GM12878 (cell line): ENCODE data around the gene MAN1B1. TPM values are rescaled to one million over a fixed set of nuclear protein-coding genes. Genes with fewer than 3 reads are reported as not detected.

Experiments used
- ATF2 ChIP-seq: IDR thresholded peaks from 2 replicates; pipeline ENCODE4 v1.6.1; 2012; ENCODE audit warnings: low read length, inconsistent platforms
- ATF7 ChIP-seq: fragments of 450-650 bp; IDR thresholded peaks from 2 replicates; pipeline ENCODE4 v1.6.1; 2016; ENCODE audit warnings: low read depth, mild to moderate bottlenecking
- BACH1 ChIP-seq: fragments of 450-650 bp; IDR thresholded peaks from 2 replicates; pipeline ENCODE4 v1.6.1; 2017; ENCODE audit warnings: mild to moderate bottlenecking, borderline replicate concordance
- CBX3 ChIP-seq: fragments of 200-600 bp; sonication (generic); IDR thresholded peaks from 2 replicates; pipeline ENCODE4 v1.6.1; 2016; ENCODE audit warnings: low read depth, borderline replicate concordance
- CEBPB ChIP-seq, 2 experiments: fragments of 150-350 bp in 1 of 2; IDR thresholded peaks; 2 replicates each; pipeline ENCODE4 v1.6.1; 2012 to 2014; ENCODE audit warnings: low read depth in 2 of 2, low read length in 2 of 2, borderline replicate concordance in 1 of 2, inconsistent platforms in 1 of 2
- CHD2 ChIP-seq: IDR thresholded peaks from 2 replicates; pipeline ENCODE4 v1.6.1; 2011; ENCODE audit warnings: low read depth, low read length, improper control_type of control experiment, borderline replicate concordance
- FOXK2 ChIP-seq: fragments of 450-650 bp; IDR thresholded peaks from 2 replicates; pipeline ENCODE4 v1.6.1; 2017; ENCODE audit warnings: mild to moderate bottlenecking, moderate library complexity
- HDGF ChIP-seq: fragments of 450-650 bp; IDR thresholded peaks from 2 replicates; pipeline ENCODE4 v1.6.1; 2016; ENCODE audit warnings: antibody characterized with exemption
- JUNB ChIP-seq: IDR thresholded peaks from 2 replicates; pipeline ENCODE4 v1.6.1; 2016; ENCODE audit warnings: antibody characterized with exemption, mild to moderate bottlenecking
- NBN ChIP-seq: fragments of 450-650 bp; IDR thresholded peaks from 2 replicates; pipeline ENCODE4 v1.6.1; 2016
- RB1 ChIP-seq: fragments of 450-650 bp; formaldehyde crosslinking; IDR thresholded peaks from 2 replicates; pipeline ENCODE4 v1.6.1; 2017; ENCODE audit warnings: mild to moderate bottlenecking, borderline replicate concordance
- RCOR1 ChIP-seq: conservative IDR thresholded peaks from 2 replicates; pipeline ENCODE4 v1.6.1; 2012; ENCODE audit warnings: low read depth, low read length, improper control_type of control experiment
- SP1 ChIP-seq: IDR thresholded peaks from one replicate; pipeline ENCODE4 v1.6.1; 2011; ENCODE audit warnings: low read depth, low read length
- WRNIP1 ChIP-seq: IDR thresholded peaks from 2 replicates; pipeline ENCODE4 v1.6.1; 2011; ENCODE audit warnings: low read depth, low read length, improper control_type of control experiment, borderline replicate concordance
- polyA plus RNA-seq, 11 experiments: library from polyadenylated mRNA; depleted of rRNA in 4 of 11; unstranded in 6 of 11; stranded (reverse) in 5 of 11; fragments of >200 nt; fragmentation: Nextera tagmentation in 4 of 11; fragmentation: Illumina TruSeq in 1 of 11; extraction: Ambion mirVana in 4 of 11; extraction: Trizol in 1 of 11; gene quantifications; 1 replicate in 1 of 11; 2 replicates in 10 of 11; pipeline versions ENCODE4 v1.2.1 to v1.2.3, GENCODE V29; 2011 to 2016; ENCODE audit warnings: inconsistent platforms in 2 of 11, missing spikeins in 2 of 11, low read depth in 1 of 11
- total RNA-seq, 4 experiments: library from RNA; depleted of rRNA in 3 of 4; stranded (reverse); fragments of >200 nt in 3 of 4; fragmentation: Illumina TruSeq in 1 of 4; extraction: Trizol in 1 of 4; gene quantifications; 2 replicates each; pipeline versions ENCODE4 v1.2.1 to v1.2.3, GENCODE V29; 2013 to 2021
- TF ChIP-seq, protein P1 (sequence below): IDR thresholded peaks from 2 replicates; pipeline ENCODE4 v1.6.1; 2012; ENCODE audit warnings: mild to moderate bottlenecking, low read depth, low read length
- TF ChIP-seq, protein P2 (sequence below): fragments of 450-650 bp; IDR thresholded peaks from 2 replicates; pipeline ENCODE4 v1.6.1; 2017; ENCODE audit warnings: mild to moderate bottlenecking, moderate library complexity
- TF ChIP-seq, protein P3 (sequence below): fragments of 450-650 bp; IDR thresholded peaks from 2 replicates; pipeline ENCODE4 v1.6.1; 2017; ENCODE audit warnings: mild to moderate bottlenecking, moderate library complexity

MAN1B1 gene
- total and polyA plus RNA-seq, 10 of the 15 experiments (the other 5 are each of a cell fraction or from before 2014, with no cell fraction given): 0.71 to 34.1 (median 22.7) TPM

- TF ChIP-seq, protein P1, sequence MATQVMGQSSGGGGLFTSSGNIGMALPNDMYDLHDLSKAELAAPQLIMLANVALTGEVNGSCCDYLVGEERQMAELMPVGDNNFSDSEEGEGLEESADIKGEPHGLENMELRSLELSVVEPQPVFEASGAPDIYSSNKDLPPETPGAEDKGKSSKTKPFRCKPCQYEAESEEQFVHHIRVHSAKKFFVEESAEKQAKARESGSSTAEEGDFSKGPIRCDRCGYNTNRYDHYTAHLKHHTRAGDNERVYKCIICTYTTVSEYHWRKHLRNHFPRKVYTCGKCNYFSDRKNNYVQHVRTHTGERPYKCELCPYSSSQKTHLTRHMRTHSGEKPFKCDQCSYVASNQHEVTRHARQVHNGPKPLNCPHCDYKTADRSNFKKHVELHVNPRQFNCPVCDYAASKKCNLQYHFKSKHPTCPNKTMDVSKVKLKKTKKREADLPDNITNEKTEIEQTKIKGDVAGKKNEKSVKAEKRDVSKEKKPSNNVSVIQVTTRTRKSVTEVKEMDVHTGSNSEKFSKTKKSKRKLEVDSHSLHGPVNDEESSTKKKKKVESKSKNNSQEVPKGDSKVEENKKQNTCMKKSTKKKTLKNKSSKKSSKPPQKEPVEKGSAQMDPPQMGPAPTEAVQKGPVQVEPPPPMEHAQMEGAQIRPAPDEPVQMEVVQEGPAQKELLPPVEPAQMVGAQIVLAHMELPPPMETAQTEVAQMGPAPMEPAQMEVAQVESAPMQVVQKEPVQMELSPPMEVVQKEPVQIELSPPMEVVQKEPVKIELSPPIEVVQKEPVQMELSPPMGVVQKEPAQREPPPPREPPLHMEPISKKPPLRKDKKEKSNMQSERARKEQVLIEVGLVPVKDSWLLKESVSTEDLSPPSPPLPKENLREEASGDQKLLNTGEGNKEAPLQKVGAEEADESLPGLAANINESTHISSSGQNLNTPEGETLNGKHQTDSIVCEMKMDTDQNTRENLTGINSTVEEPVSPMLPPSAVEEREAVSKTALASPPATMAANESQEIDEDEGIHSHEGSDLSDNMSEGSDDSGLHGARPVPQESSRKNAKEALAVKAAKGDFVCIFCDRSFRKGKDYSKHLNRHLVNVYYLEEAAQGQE: no peak
- no peak for TF ChIP-seq JUNB
- TF ChIP-seq RCOR1: no peak
- no peak for TF ChIP-seq HDGF
- TF ChIP-seq, protein P2, sequence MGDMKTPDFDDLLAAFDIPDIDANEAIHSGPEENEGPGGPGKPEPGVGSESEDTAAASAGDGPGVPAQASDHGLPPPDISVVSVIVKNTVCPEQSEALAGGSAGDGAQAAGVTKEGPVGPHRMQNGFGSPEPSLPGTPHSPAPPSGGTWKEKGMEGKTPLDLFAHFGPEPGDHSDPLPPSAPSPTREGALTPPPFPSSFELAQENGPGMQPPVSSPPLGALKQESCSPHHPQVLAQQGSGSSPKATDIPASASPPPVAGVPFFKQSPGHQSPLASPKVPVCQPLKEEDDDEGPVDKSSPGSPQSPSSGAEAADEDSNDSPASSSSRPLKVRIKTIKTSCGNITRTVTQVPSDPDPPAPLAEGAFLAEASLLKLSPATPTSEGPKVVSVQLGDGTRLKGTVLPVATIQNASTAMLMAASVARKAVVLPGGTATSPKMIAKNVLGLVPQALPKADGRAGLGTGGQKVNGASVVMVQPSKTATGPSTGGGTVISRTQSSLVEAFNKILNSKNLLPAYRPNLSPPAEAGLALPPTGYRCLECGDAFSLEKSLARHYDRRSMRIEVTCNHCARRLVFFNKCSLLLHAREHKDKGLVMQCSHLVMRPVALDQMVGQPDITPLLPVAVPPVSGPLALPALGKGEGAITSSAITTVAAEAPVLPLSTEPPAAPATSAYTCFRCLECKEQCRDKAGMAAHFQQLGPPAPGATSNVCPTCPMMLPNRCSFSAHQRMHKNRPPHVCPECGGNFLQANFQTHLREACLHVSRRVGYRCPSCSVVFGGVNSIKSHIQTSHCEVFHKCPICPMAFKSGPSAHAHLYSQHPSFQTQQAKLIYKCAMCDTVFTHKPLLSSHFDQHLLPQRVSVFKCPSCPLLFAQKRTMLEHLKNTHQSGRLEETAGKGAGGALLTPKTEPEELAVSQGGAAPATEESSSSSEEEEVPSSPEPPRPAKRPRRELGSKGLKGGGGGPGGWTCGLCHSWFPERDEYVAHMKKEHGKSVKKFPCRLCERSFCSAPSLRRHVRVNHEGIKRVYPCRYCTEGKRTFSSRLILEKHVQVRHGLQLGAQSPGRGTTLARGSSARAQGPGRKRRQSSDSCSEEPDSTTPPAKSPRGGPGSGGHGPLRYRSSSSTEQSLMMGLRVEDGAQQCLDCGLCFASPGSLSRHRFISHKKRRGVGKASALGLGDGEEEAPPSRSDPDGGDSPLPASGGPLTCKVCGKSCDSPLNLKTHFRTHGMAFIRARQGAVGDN: peak; percentile 87
- peak; percentile 84 for TF ChIP-seq BACH1
- no peak for TF ChIP-seq SP1
- TF ChIP-seq, protein P3, sequence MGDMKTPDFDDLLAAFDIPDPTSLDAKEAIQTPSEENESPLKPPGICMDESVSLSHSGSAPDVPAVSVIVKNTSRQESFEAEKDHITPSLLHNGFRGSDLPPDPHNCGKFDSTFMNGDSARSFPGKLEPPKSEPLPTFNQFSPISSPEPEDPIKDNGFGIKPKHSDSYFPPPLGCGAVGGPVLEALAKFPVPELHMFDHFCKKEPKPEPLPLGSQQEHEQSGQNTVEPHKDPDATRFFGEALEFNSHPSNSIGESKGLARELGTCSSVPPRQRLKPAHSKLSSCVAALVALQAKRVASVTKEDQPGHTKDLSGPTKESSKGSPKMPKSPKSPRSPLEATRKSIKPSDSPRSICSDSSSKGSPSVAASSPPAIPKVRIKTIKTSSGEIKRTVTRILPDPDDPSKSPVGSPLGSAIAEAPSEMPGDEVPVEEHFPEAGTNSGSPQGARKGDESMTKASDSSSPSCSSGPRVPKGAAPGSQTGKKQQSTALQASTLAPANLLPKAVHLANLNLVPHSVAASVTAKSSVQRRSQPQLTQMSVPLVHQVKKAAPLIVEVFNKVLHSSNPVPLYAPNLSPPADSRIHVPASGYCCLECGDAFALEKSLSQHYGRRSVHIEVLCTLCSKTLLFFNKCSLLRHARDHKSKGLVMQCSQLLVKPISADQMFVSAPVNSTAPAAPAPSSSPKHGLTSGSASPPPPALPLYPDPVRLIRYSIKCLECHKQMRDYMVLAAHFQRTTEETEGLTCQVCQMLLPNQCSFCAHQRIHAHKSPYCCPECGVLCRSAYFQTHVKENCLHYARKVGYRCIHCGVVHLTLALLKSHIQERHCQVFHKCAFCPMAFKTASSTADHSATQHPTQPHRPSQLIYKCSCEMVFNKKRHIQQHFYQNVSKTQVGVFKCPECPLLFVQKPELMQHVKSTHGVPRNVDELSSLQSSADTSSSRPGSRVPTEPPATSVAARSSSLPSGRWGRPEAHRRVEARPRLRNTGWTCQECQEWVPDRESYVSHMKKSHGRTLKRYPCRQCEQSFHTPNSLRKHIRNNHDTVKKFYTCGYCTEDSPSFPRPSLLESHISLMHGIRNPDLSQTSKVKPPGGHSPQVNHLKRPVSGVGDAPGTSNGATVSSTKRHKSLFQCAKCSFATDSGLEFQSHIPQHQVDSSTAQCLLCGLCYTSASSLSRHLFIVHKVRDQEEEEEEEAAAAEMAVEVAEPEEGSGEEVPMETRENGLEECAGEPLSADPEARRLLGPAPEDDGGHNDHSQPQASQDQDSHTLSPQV: peak; percentile 22; the same call in 1 of the 2 replicates
- TF ChIP-seq CBX3: no peak
- no peak for TF ChIP-seq NBN
- TF ChIP-seq CHD2: no peak
- TF ChIP-seq ATF7: no peak
- TF ChIP-seq RB1: peak; percentile 82; the same call in 1 of the 2 replicates
- no peak for TF ChIP-seq CEBPB (IDR thresholded peaks at IDR 0.05; ENCODE audit: borderline replicate concordance in 1 of 2, low read depth in 2 of 2, low read length in 2 of 2)
- no peak for TF ChIP-seq WRNIP1
- TF ChIP-seq FOXK2: no peak
- no peak for TF ChIP-seq ATF2
Observed at GRCh38 chr9:137114613-137115393, 28.0 kb downstream of the MAN1B1 start, which contains the start of gene DPP7 (continued).
